GM12878 (cell line): Measurements from ENCODE around the gene CYP24A1.

ENCODE experiments used
- MEF2A ChIP-seq: IDR thresholded peaks from 2 replicates; pipeline ENCODE4 v1.6.1; 2011; ENCODE audit warnings: low read depth, mild to moderate bottlenecking, low read length, moderate library complexity; ENCODE audit not compliant: insufficient read depth
- YY1 ChIP-seq: IDR thresholded peaks from 2 replicates; pipeline ENCODE4 v1.6.1; 2011; ENCODE audit warnings: low read depth, mild to moderate bottlenecking, low read length

GRCh38 chr20:54156981-54157835 lies 16.6 kb downstream of the CYP24A1 start:
- TF ChIP-seq MEF2A (no peak), YY1 (no peak)
